DMS53 treated with DMSO at 0.1 percent for 48 hours (cell line): Measurements from ENCODE around the gene CCK.
A peak's percentile ranks its signal among the peaks of the same experiment; 100 is the strongest.

Experiments used
- DNase-seq: peaks from one replicate; lab custom pipeline; 2025; ENCODE audit not compliant: unreplicated experiment; lab: John Stamatoyannopoulos, UW

CCK gene

GRCh38 chr3:42269647-42270046 is 3.7 kb upstream of the CCK start:
- DNase-seq: no peak

- DNase-seq: no peak
These were observed 1.9 kb upstream of the CCK start for GRCh38 chr3:42267878-42268277.

- DNase-seq: no peak
These were observed 660 bp downstream of the CCK start for GRCh38 chr3:42265059-42265991.

GRCh38 chr3:42264399-42265058 is 1.5 kb downstream of the CCK start:
- peak; percentile 35 for DNase-seq

- DNase-seq: no peak
These were observed 2.3 kb downstream of the CCK start for GRCh38 chr3:42263354-42264346.

GRCh38 chr3:42262525-42262924 is 3.5 kb downstream of the CCK start:
- no peak for DNase-seq

- no peak for DNase-seq
These were observed 9.0 kb downstream of the CCK start for GRCh38 chr3:42257007-42257406.

GRCh38 chr3:42256135-42256819 is 9.7 kb downstream of the CCK start:
- no peak for DNase-seq

GRCh38 chr3:42254566-42254965 is 11.4 kb downstream of the CCK start:
- no peak for DNase-seq

- DNase-seq: no peak
These were observed 15.2 kb downstream of the CCK start for GRCh38 chr3:42250761-42251160.

GRCh38 chr3:42247576-42248027 is 18.4 kb downstream of the CCK start:
- DNase-seq: peak; percentile 11

- DNase-seq: no peak
These were observed 19.9 kb downstream of the CCK start for GRCh38 chr3:42246091-42246490.

GRCh38 chr3:42236611-42237010 is 29.4 kb downstream of the CCK start:
- no peak for DNase-seq

- DNase-seq: no peak
These were observed 30.5 kb downstream of the CCK start for GRCh38 chr3:42235532-42235931.

- no peak for DNase-seq
These were observed 35.1 kb downstream of the CCK start for GRCh38 chr3:42230860-42231259.

- no peak for DNase-seq
These were observed 35.9 kb downstream of the CCK start for GRCh38 chr3:42229942-42230688.

- no peak for DNase-seq
These were observed 36.6 kb downstream of the CCK start for GRCh38 chr3:42229266-42229941.

GRCh38 chr3:42228796-42229195 is 37.2 kb downstream of the CCK start:
- no peak for DNase-seq
